Dedifferentiated amniotic fluid mesenchymal stem cell (primary cell): Measurements from ENCODE around the gene LAMB1.

Experiments
- DNase-seq: peaks from one replicate; pipeline ENCODE4 v3.0.0-alpha.2; 2016; ENCODE audit errors: extremely low spot score

LAMB1 gene

GRCh38 chr7:107877731-107878382 lies 125.1 kb downstream of the LAMB1 start:
- no peak for DNase-seq

DNA sequence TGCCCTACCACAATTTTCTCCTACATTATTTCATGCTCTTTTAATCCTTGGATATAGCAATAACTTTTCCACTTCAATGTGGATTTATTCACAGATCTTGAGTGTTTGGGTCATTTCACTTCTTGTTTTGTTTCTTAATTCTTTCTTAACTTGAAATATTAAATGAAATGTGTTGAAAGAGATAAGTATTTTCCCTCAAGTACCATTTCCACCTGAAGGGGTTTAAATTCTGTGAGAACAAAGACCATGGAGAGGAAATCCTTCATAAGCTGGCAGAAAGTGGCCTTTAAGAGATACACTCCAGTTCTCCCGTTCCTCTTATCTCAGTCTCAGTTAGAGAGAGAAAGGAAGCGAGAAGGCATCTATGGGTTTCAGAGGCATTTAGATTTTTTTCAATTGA lies 126.0 kb downstream of the LAMB1 start:
- DNase-seq = no peak

DNA sequence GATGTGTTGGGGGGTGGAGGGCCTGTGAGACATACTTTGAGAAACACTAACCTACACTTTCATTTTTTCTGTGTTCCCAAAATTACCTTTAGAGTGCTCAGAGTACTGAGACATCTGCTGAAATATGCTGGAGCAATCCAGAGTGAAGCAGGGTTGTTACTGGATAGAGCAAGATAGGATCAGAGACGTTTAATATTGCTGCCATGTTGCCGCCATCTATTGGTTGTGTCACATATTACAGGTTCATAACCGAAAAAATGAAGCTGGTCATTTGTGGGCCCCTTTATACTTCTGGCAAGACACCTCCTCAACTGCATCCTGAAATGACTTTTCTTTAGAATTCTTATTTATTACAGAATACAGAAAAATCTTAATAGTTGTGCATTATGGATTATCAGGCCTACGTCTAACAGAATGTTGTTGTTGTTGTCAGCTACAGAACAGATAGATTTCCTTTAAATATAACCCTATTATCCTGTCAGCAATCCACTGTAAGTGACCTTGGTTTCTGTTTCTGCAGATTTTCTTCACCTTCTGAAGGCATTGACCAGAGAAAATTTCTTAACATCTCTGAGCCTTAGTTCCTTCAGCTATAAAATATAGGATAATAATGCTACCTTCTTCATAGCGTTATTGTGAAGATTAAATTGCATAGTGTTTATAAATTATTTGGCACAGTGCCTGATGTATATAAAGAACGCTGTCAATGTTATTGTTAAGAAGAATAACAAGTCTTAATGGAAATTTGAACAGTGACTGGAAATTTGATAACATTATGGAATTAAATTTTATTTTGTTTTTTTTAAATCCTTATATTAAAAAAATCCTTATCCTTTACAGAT lies 128.1 kb downstream of the LAMB1 start:
- peak; percentile 64 for DNase-seq

GRCh38 chr7:107874111-107874510 lies 128.8 kb downstream of the LAMB1 start:
- DNase-seq = no peak
